Urinary bladder (tissue), 4 donors: ENCODE results near the gene ERI3. TPM values are rescaled to one million over a fixed set of nuclear protein-coding genes. Genes with fewer than 3 reads are reported as not detected.

ENCODE experiments used
- DNase-seq: peaks from one replicate; pipeline ENCODE4 v3.0.0-alpha.2; 2015; ENCODE audit errors: extremely low spot score
- H3K27ac ChIP-seq: one replicate; pipeline ENCODE4 v1.5.1; 2013; ENCODE audit warnings: low read depth, mild to moderate bottlenecking, moderate library complexity
- H3K36me3 ChIP-seq: one replicate; pipeline ENCODE4 v1.6.1; 2013; ENCODE audit warnings: mild to moderate bottlenecking, moderate library complexity; ENCODE audit not compliant: insufficient read depth
- H3K4me1 ChIP-seq: one replicate; pipeline ENCODE4 v1.6.1; 2013; ENCODE audit warnings: mild to moderate bottlenecking, moderate library complexity; ENCODE audit not compliant: insufficient read depth
- H3K4me3 ChIP-seq: one replicate; pipeline ENCODE4 v1.5.1; 2013; ENCODE audit warnings: low read depth, low read length
- WGBS: extraction: QIAGEN DNeasy Blood & Tissue Kit; methylation state at CpG from one replicate; pipeline ENCODE4 v1.1.7; 2013; 5-methylcytosine and 5-hydroxymethylcytosine counted together
- polyA plus RNA-seq: library from polyadenylated mRNA; stranded (reverse); fragments of 200-250 nt; gene quantifications from one replicate; pipeline ENCODE4 v1.2.3, GENCODE V29; 2013
- total RNA-seq: library from RNA; depleted of rRNA; stranded (reverse); fragments of >200 nt; gene quantifications from one replicate; pipeline ENCODE4 v1.2.3, GENCODE V29; 2014
- donor health status: healthy with polysubstance abuse.
- donor health status: healthy.

The ERI3 gene
- total and polyA plus RNA-seq, 2 donors: 34.3 to 46.4 TPM

- no peak overlapping the region for H3K27ac ChIP-seq
- no peaks in the 10 kb centered on the region for H3K36me3 ChIP-seq
- DNase-seq: no peak
- no peak overlapping the region for H3K4me3 ChIP-seq
- WGBS: 92% methylated on average over 9 of the region's 9 CpGs
- no peaks in the 10 kb centered on the region for H3K4me1 ChIP-seq
Measured at GRCh38 chr1:44263568-44264450, 91.2 kb downstream of the ERI3 start.

GRCh38 chr1:44262816-44263567, 92.1 kb downstream of the ERI3 start:
- Histone ChIP-seq H3K27ac (no peak overlapping the region), H3K36me3 (no peaks in the 10 kb centered on the region), H3K4me3 (no peak overlapping the region), H3K4me1 (no peaks in the 10 kb centered on the region)
- WGBS: 89% methylated on average over 4 of the region's 4 CpGs
- DNase-seq: no peak

- Histone ChIP-seq H3K27ac (no peak overlapping the region), H3K36me3 (no peaks in the 10 kb centered on the region), H3K4me1 (no peaks in the 10 kb centered on the region), H3K4me3 (no peak overlapping the region)
- DNase-seq: no peak
- WGBS: 95% methylated on average over 6 of the region's 6 CpGs
Measured at GRCh38 chr1:44262414-44262813, 92.6 kb downstream of the ERI3 start.

GRCh38 chr1:44261962-44262361, 93.1 kb downstream of the ERI3 start:
- Histone ChIP-seq H3K36me3 (no peaks in the 10 kb centered on the region), H3K4me1 (no peaks in the 10 kb centered on the region), H3K27ac (no peak overlapping the region), H3K4me3 (no peak overlapping the region)
- WGBS: 85% methylated on average over 5 of the region's 5 CpGs
- no peak for DNase-seq

- 90% methylated on average over 27 of the region's 27 CpGs for WGBS
- H3K4me1 ChIP-seq: no peaks in the 10 kb centered on the region
Measured at GRCh38 chr1:44261171-44261817, 93.8 kb downstream of the ERI3 start.

GRCh38 chr1:44260792-44261170, 94.3 kb downstream of the ERI3 start:
- no peak overlapping the region for H3K27ac ChIP-seq
- no peaks in the 10 kb centered on the region for H3K4me1 ChIP-seq
- H3K36me3 ChIP-seq: no peaks in the 10 kb centered on the region
- no peak for DNase-seq
- WGBS: 76% methylated on average over 4 of the region's 4 CpGs
- H3K4me3 ChIP-seq: no peak overlapping the region

More at GRCh38 chr1:44261171-44261817, 93.8 kb downstream of the ERI3 start:
- Histone ChIP-seq H3K27ac (no peak overlapping the region), H3K4me3 (no peak overlapping the region), H3K36me3 (no peaks in the 10 kb centered on the region)
- DNase-seq: no peak

GRCh38 chr1:44259090-44259489, 96.0 kb downstream of the ERI3 start:
- no peaks in the 10 kb centered on the region for H3K4me1 ChIP-seq
- WGBS: 92% methylated on average over 2 of the region's 2 CpGs
- H3K36me3 ChIP-seq: no peaks in the 10 kb centered on the region
- no peak overlapping the region for H3K27ac ChIP-seq
- H3K4me3 ChIP-seq: no peak overlapping the region
- DNase-seq: no peak

- no peak overlapping the region for H3K4me3 ChIP-seq
- no peak overlapping the region for H3K27ac ChIP-seq
- H3K4me1 ChIP-seq: no peaks in the 10 kb centered on the region
- WGBS: 81% methylated on average over 10 of the region's 10 CpGs
- no peaks in the 10 kb centered on the region for H3K36me3 ChIP-seq
- DNase-seq: no peak
Measured at GRCh38 chr1:44256762-44257554, 98.1 kb downstream of the ERI3 start.

GRCh38 chr1:44254392-44254910, 100.6 kb downstream of the ERI3 start:
- Histone ChIP-seq H3K36me3 (no peaks in the 10 kb centered on the region), H3K4me3 (no peak overlapping the region), H3K4me1 (no peaks in the 10 kb centered on the region), H3K27ac (no peak overlapping the region)
- DNase-seq: no peak
- 96% methylated on average over 4 of the region's 4 CpGs for whole genome bisulfite sequencing

GRCh38 chr1:44251989-44252671, 102.9 kb downstream of the ERI3 start:
- 92% methylated on average over 23 of the region's 23 CpGs for WGBS
- no peaks in the 10 kb centered on the region for H3K4me1 ChIP-seq
- no peaks in the 10 kb centered on the region for H3K36me3 ChIP-seq
- no peak overlapping the region for H3K27ac ChIP-seq
- no peak for DNase-seq
- H3K4me3 ChIP-seq: no peak overlapping the region

GRCh38 chr1:44251486-44251885, 103.6 kb downstream of the ERI3 start:
- no peak for DNase-seq
- WGBS: 94% methylated on average over 1 of the region's 1 CpG
- Histone ChIP-seq H3K4me3 (no peak overlapping the region), H3K36me3 (no peaks in the 10 kb centered on the region), H3K27ac (no peak overlapping the region), H3K4me1 (no peaks in the 10 kb centered on the region)

- no peak overlapping the region for H3K4me3 ChIP-seq
- WGBS: 58% methylated on average over 33 of the region's 33 CpGs
- no peaks in the 10 kb centered on the region for H3K36me3 ChIP-seq
- H3K4me1 ChIP-seq: no peaks in the 10 kb centered on the region
- DNase-seq: no peak
- H3K27ac ChIP-seq: no peak overlapping the region
Measured at GRCh38 chr1:44250068-44250781, 104.8 kb downstream of the ERI3 start.
